Activated CD8-positive, alpha-beta memory T cell treated with anti-CD3 and anti-CD28 coated beads, Interleukin-2, amount 50 U/mL, for 4 hours (primary cell): Measurements from ENCODE around the gene NT5DC1.

Experiments
- DNase-seq: peaks from one replicate; pipeline ENCODE4 v3.0.0-alpha.2; 2020

Gene NT5DC1

GRCh38 chr6:116145803-116146675, 45.4 kb downstream of the NT5DC1 start:
- DNase-seq, result no peak

GRCh38 chr6:116152620-116153019, 52.0 kb downstream of the NT5DC1 start:
- DNase-seq, result no peak

- DNase-seq, result no peak
These were observed 54.2 kb downstream of the NT5DC1 start for GRCh38 chr6:116154887-116155286.

- no peak for DNase-seq
These were observed 56.0 kb downstream of the NT5DC1 start for GRCh38 chr6:116156405-116157326.

- no peak for DNase-seq
These were observed 56.7 kb downstream of the NT5DC1 start for GRCh38 chr6:116157391-116157790.

- no peak for DNase-seq
These were observed 58.0 kb downstream of the NT5DC1 start for GRCh38 chr6:116158641-116159040.

GRCh38 chr6:116159782-116160524, 59.3 kb downstream of the NT5DC1 start:
- DNase-seq, result no peak

GRCh38 chr6:116165596-116165995, 64.9 kb downstream of the NT5DC1 start:
- DNase-seq, result no peak

- no peak for DNase-seq
These were observed 65.7 kb downstream of the NT5DC1 start for GRCh38 chr6:116166369-116166768.

- DNase-seq, result no peak
These were observed 67.5 kb downstream of the NT5DC1 start for GRCh38 chr6:116168148-116168547.

GRCh38 chr6:116169880-116170279, 69.2 kb downstream of the NT5DC1 start:
- DNase-seq, result no peak

- no peak for DNase-seq
These were observed 69.9 kb downstream of the NT5DC1 start for GRCh38 chr6:116170358-116171057.

GRCh38 chr6:116173928-116174327, 73.3 kb downstream of the NT5DC1 start:
- no peak for DNase-seq

GRCh38 chr6:116175344-116175743, 74.7 kb downstream of the NT5DC1 start:
- no peak for DNase-seq

- DNase-seq, result no peak
These were observed 75.9 kb downstream of the NT5DC1 start for GRCh38 chr6:116176596-116176995.

GRCh38 chr6:116180375-116180774, 79.7 kb downstream of the NT5DC1 start:
- DNase-seq, result no peak

- no peak for DNase-seq
These were observed 88.8 kb downstream of the NT5DC1 start for GRCh38 chr6:116189472-116189871.

- no peak for DNase-seq
These were observed 89.9 kb downstream of the NT5DC1 start for GRCh38 chr6:116190550-116190949.

- no peak for DNase-seq
These were observed 91.2 kb downstream of the NT5DC1 start for GRCh38 chr6:116191881-116192280.

GRCh38 chr6:116192786-116193185, 92.1 kb downstream of the NT5DC1 start:
- no peak for DNase-seq

- no peak for DNase-seq
These were observed 96.2 kb downstream of the NT5DC1 start for GRCh38 chr6:116196841-116197240.

GRCh38 chr6:116200619-116201249, 100.1 kb downstream of the NT5DC1 start:
- DNase-seq, result no peak
